Activated T-helper 2 cell treated with anti-CD3 and anti-CD28 coated beads, Interferon-gamma antibody, Interleukin-2, Interleukin-4, amounts not matched to agents 10 μg/mL and 5 μg/mL and 100 μg/mL, durations not matched to agents 14 hours and 24 hours and 36 hours (primary cell): ENCODE measurements around the gene ZNF93. TPM values are rescaled to one million over a fixed set of nuclear protein-coding genes. Genes with fewer than 3 reads are reported as not detected.
"Not testable (repeated sequence)": the region's sequence is repeated elsewhere in the genome, so short reads cannot be mapped to it uniquely, and the experiment has no call there.

ENCODE experiments used
- DNase-seq: peaks from one replicate; pipeline ENCODE4 v3.0.0; 2021; ENCODE audit warnings: low spot score
- H3K27ac Mint-ChIP-seq: one replicate; pipeline ENCODE4 v1.8.0; 2021; ENCODE audit warnings: mixed read lengths
- H3K27me3 Mint-ChIP-seq: one replicate; pipeline ENCODE4 v1.8.0; 2021; ENCODE audit warnings: low read depth, mixed read lengths
- H3K36me3 Mint-ChIP-seq: one replicate; pipeline ENCODE4 v1.8.0; 2021; ENCODE audit warnings: low read depth, mixed read lengths
- H3K4me1 Mint-ChIP-seq: one replicate; pipeline ENCODE4 v1.8.0; 2021; ENCODE audit warnings: low read depth, mixed read lengths
- H3K4me3 Mint-ChIP-seq: one replicate; pipeline ENCODE4 v1.8.0; 2021; ENCODE audit warnings: low read depth, mild to moderate bottlenecking, moderate library complexity, mixed read lengths
- H3K9me3 Mint-ChIP-seq: one replicate; pipeline ENCODE4 v1.8.0; 2021; ENCODE audit warnings: mixed read lengths
- intact Hi-C: fragments of 100-400 bp; cut with micrococcal nuclease; formaldehyde crosslinking; loops from one replicate; pipeline ENCODE4 v1.15.1; 2023
- total RNA-seq: library from RNA; stranded (reverse); gene quantifications from 2 replicates; pipeline ENCODE4 v1.2.3, GENCODE V29; 2022

ZNF93 gene
- total RNA-seq, 1 donor from 2014 or later = 7.1 TPM

DNA sequence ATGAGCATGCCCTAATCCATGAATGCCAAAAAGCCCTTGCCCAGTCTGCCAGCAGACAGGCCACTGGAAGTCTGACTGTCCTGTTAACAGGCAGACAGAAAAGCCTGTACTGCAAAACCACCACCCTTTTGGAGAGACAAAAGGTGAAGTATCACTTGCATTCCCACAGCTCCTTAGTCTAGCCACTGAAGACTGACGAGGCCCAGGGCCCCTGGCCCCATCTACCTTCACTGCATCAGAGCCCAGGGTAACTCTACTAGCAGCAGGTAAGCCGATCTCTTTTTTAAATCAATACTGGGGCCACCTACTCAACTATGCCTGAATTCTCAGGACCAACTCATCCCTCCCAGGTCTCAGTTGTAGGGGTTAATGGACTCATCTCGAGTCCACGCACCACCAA, 45.5 kb downstream of the ZNF93 start:
- Mint-ChIP-seq H3K27ac (no peak overlapping the region), H3K36me3 (no peaks in the 10 kb centered on the region), H3K4me3 (no peak overlapping the region), H3K9me3 (peaks cover 37% of the 10 kb centered on the region), H3K27me3 (no peaks in the 10 kb centered on the region), H3K4me1 (no peaks in the 10 kb centered on the region)
- intact Hi-C loops = no loop called here
- no peak for DNase-seq

DNA sequence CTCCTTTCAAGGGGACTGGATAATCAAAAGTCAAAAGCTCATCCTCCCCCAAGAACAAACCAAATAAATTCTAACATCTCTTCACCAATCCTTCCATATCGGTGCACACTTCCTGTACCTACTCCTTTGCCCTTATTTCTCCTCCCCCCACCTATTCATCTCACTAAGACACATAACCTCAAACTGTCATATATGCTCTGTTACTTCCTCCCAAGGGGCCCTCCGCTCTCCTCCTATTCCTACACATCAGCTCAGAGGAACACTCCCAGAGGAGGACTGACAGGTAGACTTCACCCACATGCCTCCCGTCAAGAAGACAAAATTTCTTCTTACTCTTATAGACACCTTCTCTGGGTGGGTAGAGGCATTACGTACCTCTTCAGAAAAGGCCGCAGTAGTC, 48.1 kb downstream of the ZNF93 start:
- DNase-seq = no peak
- Mint-ChIP-seq H3K4me3 (no peak overlapping the region), H3K36me3 (no peaks in the 10 kb centered on the region), H3K4me1 (no peaks in the 10 kb centered on the region), H3K9me3 (peaks cover 18% of the 10 kb centered on the region), H3K27ac (no peak overlapping the region), H3K27me3 (no peaks in the 10 kb centered on the region)
- intact Hi-C loops = no loop called here

DNA sequence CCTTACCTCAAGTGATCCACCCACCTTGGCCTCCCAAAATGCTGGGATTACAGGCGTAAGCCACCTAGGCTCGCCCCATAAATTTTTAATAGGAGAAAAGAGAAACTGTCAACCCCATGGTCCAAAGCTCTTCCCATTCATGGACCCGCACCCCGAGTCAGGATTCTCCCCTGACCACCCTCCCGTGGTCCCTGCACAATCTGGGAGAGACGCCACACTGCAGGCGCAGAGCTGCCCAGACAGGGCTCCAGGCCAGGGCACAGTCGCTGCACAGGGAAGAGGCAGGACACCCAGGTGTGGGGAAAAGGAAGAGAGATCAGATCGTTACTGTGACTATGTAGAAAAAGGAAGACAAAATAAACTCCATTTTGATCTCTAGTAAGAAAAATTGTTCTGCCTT, 54.5 kb downstream of the ZNF93 start:
- no peak overlapping the region for H3K27ac Mint-ChIP-seq
- H3K4me1 Mint-ChIP-seq = no peaks in the 10 kb centered on the region
- intact Hi-C loops = no loop called here
- peaks cover 11% of the 10 kb centered on the region for H3K9me3 Mint-ChIP-seq
- DNase-seq = no peak
- no peaks in the 10 kb centered on the region for H3K36me3 Mint-ChIP-seq
- no peaks in the 10 kb centered on the region for H3K27me3 Mint-ChIP-seq
- H3K4me3 Mint-ChIP-seq = no peak overlapping the region

DNA sequence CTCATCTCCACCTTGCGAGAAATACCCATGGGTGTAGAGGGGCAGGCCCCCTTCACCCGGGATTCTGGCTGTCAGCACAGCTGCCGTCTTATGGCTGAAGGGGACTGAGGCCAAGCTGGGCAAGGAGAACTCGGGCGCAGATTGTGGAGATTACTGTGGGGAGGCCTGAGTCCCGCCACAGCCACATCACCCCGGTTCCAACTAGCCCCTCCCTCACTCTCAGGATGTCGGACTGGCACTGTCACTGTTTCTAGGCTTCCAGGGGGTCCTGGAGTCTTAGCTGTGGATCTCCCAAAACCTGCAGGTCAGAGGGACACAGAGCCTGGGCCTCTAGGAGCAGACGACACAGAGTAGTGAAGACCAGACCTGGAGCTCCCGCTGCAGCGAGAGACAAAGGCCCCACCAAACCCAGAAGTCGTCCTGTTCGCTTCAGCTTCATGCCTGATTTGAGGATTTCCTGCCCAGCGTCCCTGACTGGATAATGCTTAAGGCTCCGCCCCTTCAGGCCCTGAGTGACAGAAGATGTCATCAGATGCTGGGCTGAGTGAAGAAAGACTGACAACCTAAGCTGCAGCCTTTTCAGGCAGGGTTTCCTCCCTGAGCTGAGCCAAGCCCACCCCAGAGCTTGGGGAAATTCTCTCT, 55.8 kb downstream of the ZNF93 start:
- Mint-ChIP-seq H3K9me3 (peaks cover 11% of the 10 kb centered on the region), H3K4me1 (no peaks in the 10 kb centered on the region), H3K27me3 (no peaks in the 10 kb centered on the region), H3K27ac (no peak overlapping the region), H3K4me3 (no peak overlapping the region), H3K36me3 (no peaks in the 10 kb centered on the region)
- intact Hi-C loops = no loop called here
- no peak for DNase-seq

DNA sequence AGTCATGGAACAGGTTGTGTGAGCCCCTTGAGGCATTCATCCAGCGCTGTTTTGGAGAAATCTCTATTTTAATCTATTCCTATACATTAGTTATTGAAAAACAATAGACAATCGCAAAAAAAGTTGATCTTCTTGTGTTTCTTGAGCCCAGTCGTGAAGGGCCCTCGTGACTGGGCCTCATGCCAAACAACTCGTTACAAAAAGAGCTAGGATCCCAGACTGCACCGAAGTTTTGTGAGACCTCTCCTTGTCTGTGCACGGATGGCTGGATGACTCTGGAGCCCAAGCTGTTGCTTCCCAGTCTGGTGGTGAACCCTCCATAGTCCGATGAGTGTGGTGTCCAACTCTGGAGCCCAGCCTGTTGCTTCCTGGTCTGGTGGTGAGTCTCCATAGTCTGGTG, 57.0 kb downstream of the ZNF93 start:
- H3K36me3 Mint-ChIP-seq, H3K27ac Mint-ChIP-seq, H3K27me3 Mint-ChIP-seq, H3K4me1 Mint-ChIP-seq, intact Hi-C loops, H3K4me3 Mint-ChIP-seq, DNase-seq: not testable (repeated sequence)
- peaks cover 18% of the 10 kb centered on the region for H3K9me3 Mint-ChIP-seq

DNA sequence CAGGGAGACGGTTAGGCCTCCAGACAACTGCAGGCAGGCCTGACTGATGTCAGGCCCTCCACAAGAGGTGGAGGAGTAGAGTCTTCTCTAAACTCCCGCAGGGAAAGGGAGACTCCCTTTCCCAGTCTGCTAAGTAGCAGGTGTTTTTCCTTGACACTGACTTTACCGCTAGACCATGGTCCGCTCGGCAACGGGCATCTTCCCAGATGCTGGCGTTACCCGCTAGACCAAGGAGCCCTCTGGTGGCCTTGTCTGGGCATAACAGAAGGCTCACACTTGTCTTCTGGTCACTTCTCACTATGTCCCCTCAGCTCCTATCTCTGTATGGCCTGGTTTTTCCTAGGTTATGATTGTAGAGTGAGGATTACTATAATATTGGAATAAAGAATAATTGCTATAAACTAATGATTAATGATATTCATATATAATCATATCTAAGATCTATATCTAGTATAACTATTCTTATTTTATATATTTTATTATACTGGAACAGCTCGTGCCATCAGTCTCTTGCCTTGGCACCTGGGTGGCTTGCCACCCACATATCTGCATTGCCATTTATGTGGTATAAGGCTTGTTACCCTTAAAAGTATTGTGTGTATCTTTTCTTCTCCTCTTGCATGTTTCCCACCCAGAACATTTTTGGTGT, 58.5 kb downstream of the ZNF93 start:
- H3K27ac Mint-ChIP-seq, H3K4me1 Mint-ChIP-seq, H3K4me3 Mint-ChIP-seq, intact Hi-C loops, H3K27me3 Mint-ChIP-seq, H3K36me3 Mint-ChIP-seq: not testable (repeated sequence)
- peak; percentile 32 for DNase-seq
- peaks cover 25% of the 10 kb centered on the region for H3K9me3 Mint-ChIP-seq

DNA sequence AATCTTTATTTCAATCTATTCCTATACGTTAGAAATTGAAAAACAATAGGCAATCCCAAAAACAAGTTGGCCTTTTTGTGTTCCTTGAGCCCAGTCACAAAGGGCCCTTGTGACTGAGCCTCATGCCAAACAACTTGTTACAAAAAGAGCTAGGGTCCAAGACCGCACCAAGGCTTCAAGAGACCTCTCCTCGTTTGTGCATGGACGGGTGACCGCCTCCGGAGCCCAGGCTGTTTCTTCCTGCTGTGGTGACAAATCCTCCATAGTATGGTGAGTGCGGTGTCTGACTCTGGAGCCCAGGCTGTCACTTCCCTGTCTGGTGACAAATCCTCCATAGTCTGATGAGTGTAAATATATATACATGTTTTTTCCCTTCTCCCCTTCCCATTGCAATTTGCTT, 63.7 kb downstream of the ZNF93 start:
- intact Hi-C loops = no loop called here
- Mint-ChIP-seq H3K4me1 (no peaks in the 10 kb centered on the region), H3K27me3 (no peaks in the 10 kb centered on the region), H3K36me3 (peaks cover 4% of the 10 kb centered on the region), H3K4me3 (no peak overlapping the region), H3K9me3 (peaks cover 65% of the 10 kb centered on the region), H3K27ac (no peak overlapping the region)
- DNase-seq = no peak

DNA sequence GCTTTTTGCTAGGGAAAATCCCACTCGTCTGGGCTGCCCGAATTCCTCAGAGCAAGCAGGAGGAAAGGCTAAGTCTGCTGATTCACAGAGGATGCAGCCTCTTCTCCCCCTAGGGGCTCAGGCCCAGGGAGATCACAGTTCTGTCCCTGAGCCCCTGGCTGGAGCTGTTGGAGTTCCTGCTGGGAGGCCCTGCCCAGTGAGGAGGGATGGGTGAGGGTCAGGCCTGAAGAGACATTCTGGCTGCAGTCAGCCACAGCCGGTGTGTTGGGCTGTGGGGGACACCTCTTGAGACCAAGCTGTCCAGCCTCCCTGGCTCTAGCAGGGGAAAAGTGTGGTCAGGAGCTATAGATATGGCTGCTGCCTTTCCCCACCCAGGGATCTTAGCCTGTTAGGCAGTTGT, 65.4 kb downstream of the ZNF93 start:
- H3K4me3 Mint-ChIP-seq, H3K27ac Mint-ChIP-seq, DNase-seq, H3K27me3 Mint-ChIP-seq, H3K36me3 Mint-ChIP-seq, intact Hi-C loops, H3K4me1 Mint-ChIP-seq: not testable (repeated sequence)
- peaks cover 78% of the 10 kb centered on the region for H3K9me3 Mint-ChIP-seq

DNA sequence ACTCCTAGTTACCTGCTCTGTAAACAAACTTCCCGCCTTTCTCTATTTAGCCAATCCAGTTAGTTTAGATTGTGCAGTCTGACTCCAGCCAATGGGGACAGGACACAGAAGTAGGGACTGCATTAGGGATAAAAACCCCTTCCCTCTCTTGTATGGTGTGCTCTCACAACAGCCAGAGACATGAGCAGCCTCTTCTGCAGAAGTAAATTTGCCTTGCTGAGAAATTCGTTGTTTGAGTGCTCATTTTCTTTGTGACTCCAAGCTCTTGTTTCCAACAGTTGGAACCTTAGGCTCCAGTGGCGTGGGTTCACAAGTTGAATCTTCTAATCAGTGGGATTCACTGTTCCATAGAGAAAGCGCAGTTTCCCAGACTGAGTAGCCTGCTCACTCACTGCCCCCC, 66.1 kb downstream of the ZNF93 start:
- peaks cover 85% of the 10 kb centered on the region for H3K9me3 Mint-ChIP-seq
- no peak for DNase-seq
- no peak overlapping the region for H3K27ac Mint-ChIP-seq
- H3K4me1 Mint-ChIP-seq = no peaks in the 10 kb centered on the region
- H3K36me3 Mint-ChIP-seq = peaks cover 4% of the 10 kb centered on the region
- H3K4me3 Mint-ChIP-seq = no peak overlapping the region
- intact Hi-C loops = no loop called here
- no peaks in the 10 kb centered on the region for H3K27me3 Mint-ChIP-seq

Other genes starting within 250 kb of the ZNF93 start
- 71.6 and 74.8 TPM in 2 replicates for gene ATP13A1, start 237.3 kb upstream of the ZNF93 start, total RNA-seq
- gene ZNF101, start 232.1 kb upstream of the ZNF93 start, total RNA-seq = 31.8 and 32.1 TPM in 2 replicates
- gene ZNF14, start 167.8 kb upstream of the ZNF93 start, total RNA-seq = 4.2 and 4.6 TPM in 2 replicates
- 13.2 and 15.1 TPM in 2 replicates for gene ZNF506, start 79.2 kb upstream of the ZNF93 start, total RNA-seq
- 8.6 and 9.9 TPM in 2 replicates for gene ZNF253, start 35.1 kb upstream of the ZNF93 start, total RNA-seq
- gene ZNF682, start 138.6 kb downstream of the ZNF93 start, total RNA-seq = 4.8 TPM in 2 replicates
- 3.2 and 5.1 TPM in 2 replicates for gene ZNF90, start 177.1 kb downstream of the ZNF93 start, total RNA-seq